Vagina (tissue), 2 donors: ENCODE data around the gene CD302. TPM values are rescaled to one million over a fixed set of nuclear protein-coding genes. Genes with fewer than 3 reads are reported as not detected.
"Not testable (repeated sequence)": the region's sequence is repeated elsewhere in the genome, so short reads cannot be mapped to it uniquely, and the experiment has no call there.

Experiments used
- DNase-seq, 2 donors: peaks; one replicate each; pipeline ENCODE4 v3.0.0-alpha.2; 2017; ENCODE audit errors: extremely low spot score in 2 of 2
- H3K27ac ChIP-seq: fragments of 200-600 bp; sonication (generic); one replicate; pipeline ENCODE4 v1.5.1; 2019
- H3K27me3 ChIP-seq: fragments of 200-600 bp; sonication (generic); one replicate; pipeline ENCODE4 v1.5.1; 2019
- H3K36me3 ChIP-seq, 2 donors: fragments of 200-600 bp; sonication (generic); one replicate each; pipeline ENCODE4 v1.5.1; 2017 to 2019
- H3K4me1 ChIP-seq: fragments of 200-600 bp; sonication (generic); one replicate; pipeline ENCODE4 v1.5.1; 2019
- H3K4me3 ChIP-seq, 2 donors: fragments of 200-600 bp; sonication (generic); 1 replicate in 1 of 2; 2 replicates in 1 of 2; pipeline ENCODE4 v1.5.1; 2016 to 2019
- H3K9me3 ChIP-seq: fragments of 200-600 bp; sonication (generic); one replicate; pipeline ENCODE4 v1.5.1; 2019
- POLR2A ChIP-seq, 2 donors: fragments of 450-650 bp; IDR thresholded peaks; one replicate each; pipeline ENCODE4 v1.6.1; 2017; ENCODE audit warnings: antibody characterized with exemption in 2 of 2, mild to moderate bottlenecking in 2 of 2, moderate library complexity in 2 of 2
- POLR2AphosphoS5 ChIP-seq, 2 donors: sonication (generic); formaldehyde crosslinking; IDR thresholded peaks; one replicate each; pipeline ENCODE4 v1.9.0; 2017; ENCODE audit warnings: antibody characterized with exemption in 2 of 2, mild to moderate bottlenecking in 2 of 2, low read depth in 1 of 2; ENCODE audit not compliant: insufficient read depth in 1 of 2
- intact Hi-C: fragments of 100-400 bp; cut with DNase I; formaldehyde crosslinking; loops from one replicate; pipeline ENCODE4 v1.15.1; 2023
- total RNA-seq: library from RNA; depleted of rRNA; stranded (reverse); fragments of >200 nt; gene quantifications from one replicate; pipeline ENCODE4 v1.2.3, GENCODE V29; 2016
- TF ChIP-seq, protein P1 (sequence below), 3 experiments: fragments of 450-650 bp in 2 of 3; fragments of 200-600 bp in 1 of 3; sonication (generic) in 1 of 3; IDR thresholded peaks; one replicate each; pipeline ENCODE4 v1.5.1; 2017 to 2019; ENCODE audit warnings: antibody characterized with exemption in 3 of 3, mild to moderate bottlenecking in 2 of 3, moderate library complexity in 2 of 3

Gene CD302
- total RNA-seq, 1 donor from 2014 or later, result 56.5 TPM

- TF ChIP-seq, protein P1, sequence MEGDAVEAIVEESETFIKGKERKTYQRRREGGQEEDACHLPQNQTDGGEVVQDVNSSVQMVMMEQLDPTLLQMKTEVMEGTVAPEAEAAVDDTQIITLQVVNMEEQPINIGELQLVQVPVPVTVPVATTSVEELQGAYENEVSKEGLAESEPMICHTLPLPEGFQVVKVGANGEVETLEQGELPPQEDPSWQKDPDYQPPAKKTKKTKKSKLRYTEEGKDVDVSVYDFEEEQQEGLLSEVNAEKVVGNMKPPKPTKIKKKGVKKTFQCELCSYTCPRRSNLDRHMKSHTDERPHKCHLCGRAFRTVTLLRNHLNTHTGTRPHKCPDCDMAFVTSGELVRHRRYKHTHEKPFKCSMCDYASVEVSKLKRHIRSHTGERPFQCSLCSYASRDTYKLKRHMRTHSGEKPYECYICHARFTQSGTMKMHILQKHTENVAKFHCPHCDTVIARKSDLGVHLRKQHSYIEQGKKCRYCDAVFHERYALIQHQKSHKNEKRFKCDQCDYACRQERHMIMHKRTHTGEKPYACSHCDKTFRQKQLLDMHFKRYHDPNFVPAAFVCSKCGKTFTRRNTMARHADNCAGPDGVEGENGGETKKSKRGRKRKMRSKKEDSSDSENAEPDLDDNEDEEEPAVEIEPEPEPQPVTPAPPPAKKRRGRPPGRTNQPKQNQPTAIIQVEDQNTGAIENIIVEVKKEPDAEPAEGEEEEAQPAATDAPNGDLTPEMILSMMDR (IDR thresholded peaks at IDR 0.05), result no peak
- TF ChIP-seq POLR2A (IDR thresholded peaks at IDR 0.05) (no peak), POLR2AphosphoS5 (IDR thresholded peaks at IDR 0.05; ENCODE audit: insufficient read depth in 1 of 2, low read depth in 1 of 2) (no peak)
- Histone ChIP-seq H3K36me3 (no peaks in the 10 kb centered on the region), H3K27me3 (no peaks in the 10 kb centered on the region), H3K4me3 (no peak overlapping the region), H3K27ac (no peak overlapping the region), H3K4me1 (peaks cover 29% of the 10 kb centered on the region), H3K9me3 (no peaks in the 10 kb centered on the region)
- DNase-seq, result no peak
- intact Hi-C loops, result no loop called here
Measured at GRCh38 chr2:159793326-159793725, 4.7 kb downstream of the CD302 start.

DNA sequence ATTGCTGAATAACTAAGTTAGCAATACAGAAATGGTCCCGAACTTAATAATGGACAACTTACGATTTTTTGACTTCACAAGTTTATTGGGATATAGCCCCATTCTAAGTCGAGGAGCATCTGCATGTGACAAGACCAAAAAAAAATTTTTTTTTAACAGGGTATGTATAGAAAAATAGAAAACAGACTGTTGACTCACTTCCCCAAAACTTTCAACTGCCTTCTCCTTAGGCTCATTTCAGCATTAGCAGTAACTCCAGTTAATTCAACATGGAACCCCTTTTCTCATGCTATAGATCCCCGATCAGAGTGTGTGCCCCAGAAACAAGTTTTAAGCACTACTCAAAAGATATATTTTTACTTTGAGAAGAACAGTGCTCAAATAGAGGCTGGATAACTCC lies 5.4 kb downstream of the CD302 start:
- no peak overlapping the region for H3K4me3 ChIP-seq
- no peak for DNase-seq
- TF ChIP-seq, protein P1 (IDR thresholded peaks at IDR 0.05), result no peak
- no peak for TF ChIP-seq POLR2A (IDR thresholded peaks at IDR 0.05)
- TF ChIP-seq POLR2AphosphoS5 (IDR thresholded peaks at IDR 0.05; ENCODE audit: insufficient read depth in 1 of 2, low read depth in 1 of 2), result no peak
- H3K9me3 ChIP-seq, result no peaks in the 10 kb centered on the region
- no peak overlapping the region for H3K27ac ChIP-seq
- H3K4me1 ChIP-seq, result peaks cover 32% of the 10 kb centered on the region
- no peaks in the 10 kb centered on the region for H3K27me3 ChIP-seq
- intact Hi-C loops, result no loop called here
- no peaks in the 10 kb centered on the region for H3K36me3 ChIP-seq

DNA sequence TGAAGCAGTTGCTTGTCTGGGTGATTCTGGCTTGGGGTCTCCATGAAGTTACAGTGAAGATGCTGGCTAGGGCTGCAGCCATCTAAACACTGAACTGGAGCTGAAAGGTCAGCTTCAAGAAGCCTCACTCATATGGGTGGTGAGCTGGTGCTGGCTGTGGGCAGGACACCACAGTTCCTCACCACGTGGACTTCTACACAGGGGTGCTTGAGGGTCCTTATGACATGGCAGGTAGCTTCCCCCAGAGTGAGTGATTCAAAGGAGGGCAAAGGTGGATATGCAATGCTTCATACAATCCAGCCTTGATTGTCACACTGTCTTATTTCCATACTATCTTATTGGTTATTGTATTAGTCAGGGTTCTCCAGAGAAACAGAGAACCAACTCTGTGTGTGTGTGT lies 6.0 kb downstream of the CD302 start:
- no peaks in the 10 kb centered on the region for H3K36me3 ChIP-seq
- no peaks in the 10 kb centered on the region for H3K27me3 ChIP-seq
- no peak for DNase-seq
- no peaks in the 10 kb centered on the region for H3K9me3 ChIP-seq
- peaks cover 28% of the 10 kb centered on the region for H3K4me1 ChIP-seq
- TF ChIP-seq POLR2A (IDR thresholded peaks at IDR 0.05) (no peak), POLR2AphosphoS5 (IDR thresholded peaks at IDR 0.05; ENCODE audit: insufficient read depth in 1 of 2, low read depth in 1 of 2) (no peak)
- TF ChIP-seq, protein P1 (IDR thresholded peaks at IDR 0.05), result no peak
- intact Hi-C loops, result no loop called here
- no peak overlapping the region for H3K4me3 ChIP-seq
- no peak overlapping the region for H3K27ac ChIP-seq

GRCh38 chr2:159790323-159790722 lies 7.7 kb downstream of the CD302 start:
- H3K4me3 ChIP-seq, result no peak overlapping the region
- H3K4me1 ChIP-seq, result peaks cover 19% of the 10 kb centered on the region
- H3K9me3 ChIP-seq, result no peaks in the 10 kb centered on the region
- DNase-seq, result no peak
- H3K36me3 ChIP-seq, result no peaks in the 10 kb centered on the region
- no peak for TF ChIP-seq POLR2A (IDR thresholded peaks at IDR 0.05)
- TF ChIP-seq, protein P1 (IDR thresholded peaks at IDR 0.05), result no peak
- TF ChIP-seq POLR2AphosphoS5 (IDR thresholded peaks at IDR 0.05; ENCODE audit: insufficient read depth in 1 of 2, low read depth in 1 of 2), result no peak
- no peak overlapping the region for H3K27ac ChIP-seq
- intact Hi-C loops, result no loop called here
- H3K27me3 ChIP-seq, result no peaks in the 10 kb centered on the region

DNA sequence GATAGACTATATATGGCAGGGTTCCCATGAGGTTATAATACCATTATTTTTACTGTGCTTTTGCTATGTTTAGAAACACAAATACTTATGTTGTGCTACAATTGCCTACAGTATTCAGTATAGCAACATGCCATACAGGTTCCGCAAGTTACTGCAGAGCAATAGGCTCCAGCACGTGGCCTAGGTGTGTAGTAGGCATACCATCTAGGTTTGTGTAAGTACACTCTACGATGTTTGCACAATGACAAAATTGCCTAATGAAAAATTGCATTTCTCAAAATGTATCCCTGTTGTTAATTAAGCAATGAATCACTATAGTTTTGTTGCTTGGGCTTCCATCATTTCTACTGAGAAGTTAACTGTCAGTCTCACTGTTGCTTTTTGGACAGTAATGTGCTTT lies 9.8 kb downstream of the CD302 start:
- no peaks in the 10 kb centered on the region for H3K27me3 ChIP-seq
- TF ChIP-seq POLR2AphosphoS5 (IDR thresholded peaks at IDR 0.05; ENCODE audit: insufficient read depth in 1 of 2, low read depth in 1 of 2), result peak in 1 of 2 donors; percentile 69
- TF ChIP-seq, protein P1 (IDR thresholded peaks at IDR 0.05), result no peak
- no peaks in the 10 kb centered on the region for H3K9me3 ChIP-seq
- intact Hi-C loops, result no loop called here
- H3K27ac ChIP-seq, result no peak overlapping the region
- H3K4me1 ChIP-seq, result peaks cover 23% of the 10 kb centered on the region
- no peak for DNase-seq
- no peaks in the 10 kb centered on the region for H3K36me3 ChIP-seq
- H3K4me3 ChIP-seq, result no peak overlapping the region

- H3K27me3 ChIP-seq, DNase-seq, H3K9me3 ChIP-seq, H3K4me3 ChIP-seq, H3K27ac ChIP-seq, H3K36me3 ChIP-seq, intact Hi-C loops: not testable (repeated sequence)
- H3K4me1 ChIP-seq, result peaks cover 23% of the 10 kb centered on the region
Measured at GRCh38 chr2:159787647-159788046, 10.4 kb downstream of the CD302 start.
